Panc1 (cell line): ENCODE results near the gene SNX1.

Experiments
- POLR2AphosphoS5 ChIP-seq: IDR thresholded peaks from 2 replicates; pipeline ENCODE4 v1.6.1; 2012; ENCODE audit warnings: mild to moderate bottlenecking, low read depth, low read length, moderate library complexity
- SIN3A ChIP-seq: IDR thresholded peaks from 2 replicates; pipeline ENCODE4 v1.6.1; 2012; ENCODE audit warnings: low read depth, mild to moderate bottlenecking, low read length, moderate library complexity, borderline replicate concordance; ENCODE audit not compliant: insufficient read depth
- TF ChIP-seq, protein P1 (sequence below): fragments of 450-650 bp; IDR thresholded peaks from 2 replicates; pipeline ENCODE4 v1.5.1; 2017; ENCODE audit warnings: mild to moderate bottlenecking
- TF ChIP-seq, protein P2 (sequence below), 2 experiments: IDR thresholded peaks; 2 replicates each; pipeline ENCODE4 v1.6.1; 2011 to 2012; ENCODE audit warnings: low read depth in 2 of 2, control low read depth in 1 of 2, low read length in 1 of 2, mild to moderate bottlenecking in 1 of 2, moderate library complexity in 1 of 2; ENCODE audit not compliant: insufficient read depth in 1 of 2

DNA sequence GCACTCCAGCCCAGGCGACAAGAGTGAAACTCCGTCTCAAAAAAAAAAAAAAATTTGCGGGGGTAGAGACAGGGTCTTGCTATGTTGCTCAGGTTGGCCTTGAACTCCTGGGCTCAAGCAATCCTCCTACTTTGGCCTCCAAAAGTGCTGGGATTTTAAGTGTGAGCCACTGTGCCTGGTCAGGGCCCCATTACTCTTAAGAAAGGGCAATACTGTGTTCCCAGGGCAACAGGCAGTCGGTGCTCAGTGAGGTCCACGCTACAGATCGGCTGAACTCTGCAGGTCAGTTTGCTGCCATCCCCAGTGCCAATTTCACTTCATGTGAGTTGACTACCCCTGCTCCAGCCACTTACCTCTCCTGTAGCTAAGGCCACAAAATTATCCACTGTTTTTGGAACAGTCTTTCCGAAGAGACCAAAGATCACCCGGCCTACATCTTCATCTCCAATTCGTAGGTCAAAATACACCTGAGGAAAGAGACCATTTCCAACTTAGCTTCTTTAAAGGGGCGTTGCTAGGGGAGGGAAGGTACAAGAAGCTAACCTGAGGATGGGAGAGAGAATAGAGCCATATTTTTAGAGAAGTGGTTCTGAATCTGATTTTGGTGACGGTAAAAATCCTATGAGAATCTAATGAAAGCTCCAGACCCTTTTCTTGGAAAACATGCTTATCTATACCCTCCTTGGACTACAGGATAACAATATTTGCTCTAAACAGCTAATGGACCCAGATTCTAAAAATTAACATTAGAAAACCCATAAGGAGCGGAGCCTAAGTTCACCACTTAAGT is 66.1 kb downstream of the SNX1 start:
- TF ChIP-seq, protein P1, sequence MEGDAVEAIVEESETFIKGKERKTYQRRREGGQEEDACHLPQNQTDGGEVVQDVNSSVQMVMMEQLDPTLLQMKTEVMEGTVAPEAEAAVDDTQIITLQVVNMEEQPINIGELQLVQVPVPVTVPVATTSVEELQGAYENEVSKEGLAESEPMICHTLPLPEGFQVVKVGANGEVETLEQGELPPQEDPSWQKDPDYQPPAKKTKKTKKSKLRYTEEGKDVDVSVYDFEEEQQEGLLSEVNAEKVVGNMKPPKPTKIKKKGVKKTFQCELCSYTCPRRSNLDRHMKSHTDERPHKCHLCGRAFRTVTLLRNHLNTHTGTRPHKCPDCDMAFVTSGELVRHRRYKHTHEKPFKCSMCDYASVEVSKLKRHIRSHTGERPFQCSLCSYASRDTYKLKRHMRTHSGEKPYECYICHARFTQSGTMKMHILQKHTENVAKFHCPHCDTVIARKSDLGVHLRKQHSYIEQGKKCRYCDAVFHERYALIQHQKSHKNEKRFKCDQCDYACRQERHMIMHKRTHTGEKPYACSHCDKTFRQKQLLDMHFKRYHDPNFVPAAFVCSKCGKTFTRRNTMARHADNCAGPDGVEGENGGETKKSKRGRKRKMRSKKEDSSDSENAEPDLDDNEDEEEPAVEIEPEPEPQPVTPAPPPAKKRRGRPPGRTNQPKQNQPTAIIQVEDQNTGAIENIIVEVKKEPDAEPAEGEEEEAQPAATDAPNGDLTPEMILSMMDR, result no peak
- TF ChIP-seq SIN3A (no peak), POLR2AphosphoS5 (no peak)
- TF ChIP-seq, protein P2, sequence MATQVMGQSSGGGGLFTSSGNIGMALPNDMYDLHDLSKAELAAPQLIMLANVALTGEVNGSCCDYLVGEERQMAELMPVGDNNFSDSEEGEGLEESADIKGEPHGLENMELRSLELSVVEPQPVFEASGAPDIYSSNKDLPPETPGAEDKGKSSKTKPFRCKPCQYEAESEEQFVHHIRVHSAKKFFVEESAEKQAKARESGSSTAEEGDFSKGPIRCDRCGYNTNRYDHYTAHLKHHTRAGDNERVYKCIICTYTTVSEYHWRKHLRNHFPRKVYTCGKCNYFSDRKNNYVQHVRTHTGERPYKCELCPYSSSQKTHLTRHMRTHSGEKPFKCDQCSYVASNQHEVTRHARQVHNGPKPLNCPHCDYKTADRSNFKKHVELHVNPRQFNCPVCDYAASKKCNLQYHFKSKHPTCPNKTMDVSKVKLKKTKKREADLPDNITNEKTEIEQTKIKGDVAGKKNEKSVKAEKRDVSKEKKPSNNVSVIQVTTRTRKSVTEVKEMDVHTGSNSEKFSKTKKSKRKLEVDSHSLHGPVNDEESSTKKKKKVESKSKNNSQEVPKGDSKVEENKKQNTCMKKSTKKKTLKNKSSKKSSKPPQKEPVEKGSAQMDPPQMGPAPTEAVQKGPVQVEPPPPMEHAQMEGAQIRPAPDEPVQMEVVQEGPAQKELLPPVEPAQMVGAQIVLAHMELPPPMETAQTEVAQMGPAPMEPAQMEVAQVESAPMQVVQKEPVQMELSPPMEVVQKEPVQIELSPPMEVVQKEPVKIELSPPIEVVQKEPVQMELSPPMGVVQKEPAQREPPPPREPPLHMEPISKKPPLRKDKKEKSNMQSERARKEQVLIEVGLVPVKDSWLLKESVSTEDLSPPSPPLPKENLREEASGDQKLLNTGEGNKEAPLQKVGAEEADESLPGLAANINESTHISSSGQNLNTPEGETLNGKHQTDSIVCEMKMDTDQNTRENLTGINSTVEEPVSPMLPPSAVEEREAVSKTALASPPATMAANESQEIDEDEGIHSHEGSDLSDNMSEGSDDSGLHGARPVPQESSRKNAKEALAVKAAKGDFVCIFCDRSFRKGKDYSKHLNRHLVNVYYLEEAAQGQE (IDR thresholded peaks at IDR 0.05; ENCODE audit: insufficient read depth in 1 of 2, low read depth in 2 of 2, low read length in 1 of 2), result no peak
